GM19463 (cell line): Measurements from ENCODE around the gene SGPL1.
"Not testable (repeated sequence)": the region's sequence is repeated elsewhere in the genome, so short reads cannot be mapped to it uniquely, and the experiment has no call there.

ENCODE experiments used
- ATAC-seq: cut with Tn5 transposase; IDR thresholded peaks from one replicate; pipeline ENCODE4 v1.9.1; 2021; ENCODE audit warnings: mild to moderate bottlenecking, moderate library complexity; ENCODE audit not compliant: unreplicated experiment

SGPL1 gene

DNA sequence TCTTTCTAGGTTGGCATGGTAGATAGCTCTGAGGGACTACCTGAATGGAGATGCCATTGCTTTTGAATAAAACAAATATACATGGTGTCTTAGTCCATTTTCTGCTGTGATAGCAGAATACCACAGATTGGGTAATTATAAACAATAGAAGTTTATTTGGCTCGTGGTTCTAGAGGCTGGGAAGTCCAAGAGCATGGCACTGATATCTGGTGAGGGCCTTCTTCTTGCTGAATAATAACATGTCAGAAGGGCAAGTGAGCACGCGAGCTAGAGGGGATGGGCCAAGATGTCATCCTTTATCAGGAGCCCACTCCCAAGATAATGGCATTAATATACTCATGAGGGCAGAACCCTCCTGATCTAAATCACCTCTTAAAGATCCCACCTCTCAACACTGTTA lies 21.9 kb downstream of the SGPL1 start:
- no peak for ATAC-seq

DNA sequence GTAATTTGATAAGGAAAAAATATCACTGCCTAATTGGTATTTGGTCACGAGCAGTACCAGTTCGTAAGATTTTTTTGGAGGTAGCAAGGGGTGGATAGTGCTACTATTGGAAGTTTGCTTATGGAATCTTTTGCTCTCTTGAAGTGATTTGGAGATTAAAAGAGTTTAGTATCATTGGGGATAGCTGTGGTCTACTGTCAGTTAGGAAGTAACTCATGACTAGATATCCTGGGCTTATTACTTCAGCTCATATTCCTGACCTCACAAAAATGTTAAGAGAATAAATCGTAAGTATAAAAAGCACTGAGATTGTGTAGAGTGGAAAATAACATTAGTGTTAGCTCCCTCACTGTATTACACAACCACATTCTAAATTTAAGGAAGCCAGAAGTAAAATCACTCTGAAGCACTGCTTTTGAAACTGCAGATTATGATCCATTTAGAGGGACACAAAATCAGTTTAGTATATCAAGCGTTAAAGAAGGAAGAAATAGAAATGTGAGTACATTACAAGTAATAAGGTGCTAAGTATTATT lies 22.6 kb downstream of the SGPL1 start:
- ATAC-seq, result no peak

DNA sequence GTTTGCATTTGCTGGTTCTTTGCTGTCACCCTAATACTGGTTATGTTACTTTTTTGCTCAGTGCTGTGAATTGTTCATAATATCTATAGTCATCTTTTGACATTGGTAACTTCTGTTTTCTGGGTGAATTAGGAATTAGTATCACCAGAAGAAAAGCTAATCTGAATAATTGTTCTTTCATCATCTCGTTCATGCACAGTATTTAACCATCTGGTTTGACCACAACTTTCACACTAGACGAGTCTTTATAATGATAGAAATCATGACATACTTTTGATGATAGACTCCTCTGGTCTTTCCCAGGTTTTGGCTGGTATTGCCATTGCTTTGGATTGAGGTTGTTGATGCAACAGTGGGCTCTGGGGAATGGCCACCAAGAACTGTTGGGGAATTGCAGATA lies 25.1 kb downstream of the SGPL1 start:
- no peak for ATAC-seq

DNA sequence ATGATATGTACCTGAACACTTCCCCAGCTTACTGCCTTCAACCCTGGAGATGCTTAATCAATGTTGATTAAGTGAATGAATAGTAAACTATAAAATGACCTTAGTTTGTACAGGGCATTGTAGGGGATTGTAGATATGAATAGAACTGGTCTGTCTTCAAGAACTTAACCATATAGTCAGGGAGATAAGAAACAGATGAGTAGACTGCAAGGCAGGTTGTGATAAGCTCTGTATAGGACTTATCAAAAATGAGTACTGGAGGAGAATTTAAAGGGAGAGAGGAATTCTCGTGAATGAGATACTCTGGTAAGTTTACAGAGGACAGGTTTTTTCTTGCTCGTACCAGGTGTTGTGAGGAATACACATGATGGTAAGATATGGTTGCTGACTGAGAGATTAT lies 27.6 kb downstream of the SGPL1 start:
- no peak for ATAC-seq

DNA sequence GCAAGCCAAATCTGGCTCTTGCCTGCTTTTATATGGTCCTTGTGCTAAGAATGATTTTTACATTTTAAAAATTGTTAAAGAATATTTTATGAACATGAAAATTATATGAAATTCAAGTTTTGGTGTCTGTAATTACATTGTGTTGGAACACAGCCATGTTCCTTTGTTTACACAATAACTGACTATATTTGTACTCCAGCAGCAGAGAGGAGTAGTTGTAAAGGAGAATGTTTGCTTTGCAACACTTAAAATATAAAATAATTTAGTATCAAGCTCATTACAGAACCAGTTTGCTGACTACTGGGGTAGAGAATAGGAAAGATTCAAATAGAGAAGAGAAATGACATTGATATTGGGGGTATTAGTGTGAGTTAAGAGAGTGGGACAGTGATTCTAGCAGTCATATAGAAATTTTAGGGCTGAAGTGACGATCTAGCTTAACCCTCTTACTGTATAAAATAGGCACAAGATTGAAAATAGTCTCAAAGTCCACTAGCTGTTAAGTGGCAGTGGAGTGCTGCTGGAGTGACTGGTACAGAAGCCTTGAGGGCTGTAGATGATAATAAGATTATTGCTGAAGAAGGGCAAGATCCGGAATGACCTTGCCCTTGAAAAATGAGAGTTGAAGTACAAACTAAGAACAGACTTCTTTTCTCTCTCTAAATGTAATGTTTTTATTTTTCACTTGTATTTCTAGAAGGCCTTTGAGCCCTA lies 28.2 kb downstream of the SGPL1 start:
- no peak for ATAC-seq

DNA sequence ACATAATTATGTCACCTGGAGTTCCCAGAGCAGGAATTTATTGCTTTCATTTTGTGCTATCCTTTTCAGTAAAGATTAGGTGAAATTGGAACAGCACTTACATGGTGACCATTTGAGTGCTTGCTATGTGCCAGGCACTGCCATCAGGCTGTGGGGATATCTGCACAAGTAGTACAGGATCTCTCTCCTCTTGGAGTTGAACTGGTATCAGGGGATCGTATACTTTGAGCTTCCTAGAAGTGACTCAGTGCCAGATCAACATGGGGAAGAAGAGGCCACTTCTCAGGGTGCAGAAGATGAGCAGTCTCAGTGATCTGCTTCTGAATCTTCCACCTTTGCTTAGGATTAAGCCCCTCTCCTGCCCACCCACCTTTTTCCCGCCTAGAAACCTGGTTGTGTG lies 29.5 kb downstream of the SGPL1 start:
- ATAC-seq, result no peak

DNA sequence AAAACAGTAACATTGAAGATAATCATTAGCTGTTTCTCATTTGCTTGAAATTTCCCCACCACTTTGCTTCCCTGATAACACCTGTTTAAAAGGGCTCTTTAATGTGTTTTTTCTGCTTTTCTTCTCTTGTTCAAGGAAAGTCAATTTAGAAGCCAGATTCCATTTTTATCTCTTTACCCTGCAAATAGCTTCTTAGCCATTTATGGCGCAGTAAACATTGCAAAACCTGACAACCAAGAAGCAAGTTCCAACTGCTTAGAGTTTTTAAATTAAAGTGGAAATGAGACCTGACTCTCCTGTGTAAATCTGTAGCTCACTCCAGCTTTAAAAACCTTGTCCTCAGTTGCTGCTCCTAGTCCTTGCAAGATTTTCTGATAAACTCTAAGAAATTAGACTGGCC lies 30.1 kb downstream of the SGPL1 start:
- ATAC-seq, result no peak

DNA sequence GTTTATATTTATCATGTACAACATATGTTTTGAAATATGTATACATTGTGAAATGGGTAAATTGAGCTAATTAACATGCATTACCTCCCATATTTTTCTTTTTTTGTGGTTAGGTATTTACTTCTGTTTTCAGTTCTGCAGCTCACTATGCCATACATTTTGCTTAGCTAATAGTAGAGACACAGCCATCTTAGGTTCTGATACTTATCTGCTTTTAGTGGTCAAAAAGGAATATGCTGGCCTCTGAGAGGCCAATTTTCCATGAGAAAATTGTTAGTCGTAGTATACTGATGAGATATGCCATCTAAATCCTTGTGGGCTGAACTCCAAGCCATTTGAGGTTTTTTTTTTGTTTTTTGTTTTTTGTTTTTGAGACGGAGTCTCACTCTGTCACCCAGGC lies 31.0 kb downstream of the SGPL1 start:
- no peak for ATAC-seq

DNA sequence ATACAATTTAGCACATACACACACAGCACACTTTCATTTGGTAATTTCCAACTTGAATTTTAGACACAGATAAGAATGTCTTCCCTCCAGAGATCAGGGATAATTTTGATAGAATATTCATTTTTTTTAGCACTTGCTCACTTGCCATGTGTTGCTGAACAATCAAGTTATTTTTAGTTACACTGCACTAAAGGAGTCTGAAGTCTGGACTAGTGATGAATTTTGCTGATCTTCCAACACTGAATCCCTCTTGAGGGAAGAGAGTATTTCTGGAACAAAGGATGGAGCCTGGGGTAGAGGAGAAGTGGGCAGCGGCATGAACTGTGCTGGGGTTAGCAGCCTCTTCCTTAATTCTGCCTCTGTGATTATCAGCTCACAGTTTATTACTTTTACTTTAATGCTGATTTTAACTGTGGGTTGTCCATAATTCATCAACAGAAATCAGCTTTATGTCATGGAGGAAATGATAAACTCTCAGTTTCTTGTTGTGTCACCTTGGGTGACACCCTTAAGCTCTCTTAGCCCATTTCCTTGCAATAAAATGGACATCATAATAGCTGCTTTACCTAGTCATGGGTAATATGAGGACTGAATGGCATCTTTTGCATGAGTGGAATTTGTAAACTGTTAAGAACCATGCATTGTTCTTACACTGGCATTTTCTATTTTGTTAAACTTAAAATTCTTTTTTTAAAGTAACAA lies 32.1 kb downstream of the SGPL1 start:
- ATAC-seq, result no peak

DNA sequence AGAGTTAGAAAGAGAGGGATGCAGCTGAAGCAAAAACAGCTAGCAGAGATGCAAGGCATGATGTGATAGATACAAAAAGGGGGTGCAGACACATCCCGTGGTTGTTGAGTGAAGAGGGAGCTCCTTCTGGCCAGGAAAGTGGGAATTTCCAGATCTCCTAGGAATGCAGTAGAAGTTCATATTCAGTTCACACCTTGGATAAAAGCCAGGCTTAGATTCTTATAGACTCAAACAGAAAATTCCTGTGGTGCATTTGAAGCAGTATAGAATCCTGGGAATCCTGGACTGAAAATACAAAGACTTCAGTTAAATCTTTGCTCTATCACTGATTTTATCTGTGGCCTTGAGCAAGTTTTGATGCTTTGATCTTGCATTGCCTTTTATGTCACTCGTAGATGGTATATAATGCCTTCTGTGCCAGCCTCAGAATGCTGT lies 33.9 kb downstream of the SGPL1 start:
- no peak for ATAC-seq

DNA sequence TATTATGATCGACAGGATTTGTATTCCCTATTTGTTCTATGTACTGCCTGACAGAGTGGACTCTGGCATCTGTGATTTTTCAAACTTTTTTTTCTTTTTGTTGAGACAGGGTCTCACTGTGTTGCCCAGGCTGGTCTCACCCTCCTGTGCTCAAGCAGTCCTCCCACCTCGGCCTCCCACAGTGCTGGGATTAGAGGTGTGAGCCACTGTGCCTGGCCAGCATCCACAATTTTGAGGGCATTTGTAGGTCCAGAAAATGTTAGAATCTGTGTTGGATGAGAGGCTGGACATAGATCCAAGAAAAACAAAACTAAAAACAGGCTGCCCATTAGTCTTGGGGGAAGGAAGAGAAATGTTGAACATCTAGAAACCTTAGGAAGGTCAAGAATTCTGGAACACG lies 34.3 kb downstream of the SGPL1 start:
- no peak for ATAC-seq

DNA sequence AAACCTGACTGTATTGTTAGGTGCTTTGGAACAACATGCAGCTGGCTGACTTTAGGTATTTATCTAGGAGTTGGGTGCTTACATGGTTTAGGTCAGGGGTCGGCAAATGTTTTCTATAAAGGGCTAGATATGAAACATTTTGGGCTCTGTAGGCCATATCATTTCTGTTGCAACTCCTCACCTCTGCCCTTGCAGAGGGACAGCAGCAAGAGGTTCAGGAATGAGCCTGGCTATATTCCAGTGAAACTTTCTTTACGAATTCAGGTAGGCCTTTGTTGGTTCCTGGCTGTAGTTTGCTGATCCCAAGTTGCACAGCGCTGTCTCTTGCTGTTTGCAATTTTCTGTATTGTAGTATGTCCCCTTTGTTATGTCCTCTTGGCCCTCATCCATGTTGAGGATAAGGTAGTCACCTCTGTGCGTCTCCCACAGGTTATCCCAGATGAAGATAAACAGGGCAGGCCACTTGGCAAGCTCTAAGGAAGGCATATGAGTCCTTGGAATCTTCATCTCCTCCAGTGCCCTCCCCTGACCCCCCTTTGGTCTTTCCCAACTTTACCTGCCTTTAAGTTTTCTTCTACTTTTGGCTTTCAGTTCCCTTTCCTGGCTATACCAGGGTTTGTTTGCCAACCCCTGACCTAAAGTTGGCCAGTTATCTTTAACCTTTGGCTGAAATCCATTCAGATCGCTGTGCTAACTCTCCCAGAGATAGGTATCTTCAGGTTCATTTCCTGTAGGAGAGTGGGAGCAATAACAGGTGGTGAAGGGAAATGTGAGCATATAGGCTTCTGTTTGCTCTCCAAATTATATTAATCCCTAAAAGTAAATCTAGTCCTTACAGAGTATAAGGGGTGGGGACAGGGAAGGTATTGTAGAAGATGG lies 36.1 kb downstream of the SGPL1 start:
- no peak for ATAC-seq

DNA sequence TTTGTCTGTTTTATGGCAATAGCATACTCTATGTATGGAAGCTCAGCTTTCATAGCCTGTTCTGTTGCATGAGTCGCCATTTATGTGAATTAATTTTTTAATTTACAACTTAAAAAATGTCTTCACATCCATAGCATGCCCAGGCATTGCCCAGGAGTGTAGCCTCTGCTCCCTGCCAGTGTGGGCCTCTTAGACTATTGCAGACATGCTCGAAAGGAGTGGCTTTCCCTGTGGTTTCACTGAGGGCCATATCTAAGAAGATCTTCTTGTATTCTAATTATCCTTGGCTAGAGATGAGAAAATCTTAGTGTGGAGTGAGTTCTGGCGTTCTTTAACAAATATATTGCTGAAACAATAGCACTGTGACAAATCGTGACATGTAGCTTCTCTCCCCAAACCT lies 37.3 kb downstream of the SGPL1 start:
- no peak for ATAC-seq

DNA sequence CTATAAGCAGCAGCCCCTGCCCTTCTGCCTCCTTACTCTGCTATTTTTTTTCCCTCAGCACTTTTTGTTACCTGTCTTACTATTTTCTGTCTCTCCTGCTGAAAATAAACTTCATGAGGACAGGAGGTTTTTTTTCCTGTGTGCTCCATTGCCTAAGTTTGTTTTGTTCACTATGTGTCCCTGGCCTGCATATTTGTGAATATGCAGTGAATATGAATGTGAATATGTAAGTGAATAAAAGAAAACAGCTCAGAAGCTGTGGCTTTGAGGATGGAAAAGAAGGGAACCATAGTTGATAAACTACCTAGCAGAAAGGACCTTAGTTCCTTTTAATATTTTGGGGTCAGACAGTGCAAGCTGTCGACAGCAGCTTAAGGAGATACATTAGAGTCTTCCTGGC lies 37.7 kb downstream of the SGPL1 start:
- ATAC-seq, result no peak

DNA sequence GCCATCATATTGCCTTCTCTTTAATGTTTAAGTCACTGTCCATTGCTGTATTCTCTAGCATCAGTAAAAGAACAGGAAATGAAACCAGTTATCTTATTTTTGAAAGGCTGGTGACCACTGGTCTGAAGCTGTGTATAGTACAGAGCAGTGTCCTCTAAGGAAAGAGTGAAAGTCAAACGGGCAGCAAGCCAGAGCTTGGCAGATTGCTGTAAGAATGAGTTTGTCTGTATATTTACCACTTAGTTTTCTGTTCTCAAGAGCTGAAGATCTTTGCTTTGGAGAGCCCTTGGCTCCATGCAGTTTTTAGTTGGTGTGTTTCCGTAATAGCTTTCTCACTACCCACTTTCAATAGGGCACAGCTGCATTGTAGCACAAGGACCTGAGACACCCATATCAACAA lies 40.7 kb downstream of the SGPL1 start:
- ATAC-seq, result no peak

DNA sequence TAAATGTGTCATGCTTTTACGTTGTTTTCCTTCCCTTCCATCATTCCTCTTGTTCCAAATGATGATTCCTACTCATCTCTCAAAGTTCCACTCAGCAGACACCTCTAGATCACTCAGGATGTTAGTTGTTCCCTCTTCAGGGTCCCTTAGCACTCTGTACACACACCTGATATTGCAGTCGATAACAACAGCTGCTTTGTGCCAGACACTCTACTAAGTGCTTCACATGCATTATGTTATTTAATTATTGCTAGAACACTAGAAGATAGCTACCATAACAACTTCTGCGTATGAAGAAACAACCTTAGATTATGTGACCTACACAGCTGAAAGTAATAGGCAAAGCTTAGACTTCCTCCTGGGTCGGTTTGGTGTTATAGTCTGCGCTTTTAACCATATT lies 43.0 kb downstream of the SGPL1 start:
- no peak for ATAC-seq

DNA sequence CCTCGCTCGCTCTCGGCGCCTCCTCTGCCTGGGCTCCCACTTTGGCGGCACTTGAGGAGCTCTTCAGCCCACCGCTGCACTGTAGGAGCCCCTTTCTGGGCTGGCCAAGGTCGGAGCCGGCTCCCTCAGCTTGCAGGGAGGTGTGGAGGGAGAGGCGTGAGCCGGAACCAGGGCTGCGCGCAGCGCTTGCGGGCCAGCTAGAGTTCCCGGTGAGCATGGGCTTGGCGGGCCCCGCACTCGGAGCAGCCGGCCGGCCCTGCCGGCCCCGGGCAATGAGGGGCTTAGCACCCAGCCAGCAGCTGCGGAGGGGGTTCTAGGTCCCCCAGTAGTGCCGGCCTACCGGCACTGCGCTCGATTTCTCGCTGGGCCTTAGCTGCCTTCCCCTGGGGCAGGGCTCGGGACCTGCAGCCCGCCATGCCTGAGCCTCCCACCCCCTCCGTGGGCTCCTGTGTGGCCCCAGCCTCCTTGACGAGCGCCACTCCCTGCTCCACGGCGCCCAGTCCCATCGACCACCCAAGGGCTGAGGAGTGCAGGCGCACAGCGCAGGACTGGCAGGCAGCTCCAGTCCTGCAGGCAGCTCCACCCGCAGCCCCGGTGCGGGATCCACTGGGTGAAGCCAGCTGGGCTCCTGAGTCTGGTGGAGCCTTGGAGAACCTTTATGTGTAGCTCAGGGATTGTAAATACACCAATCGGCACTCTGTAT lies 45.9 kb downstream of the SGPL1 start:
- not testable (repeated sequence) for ATAC-seq

DNA sequence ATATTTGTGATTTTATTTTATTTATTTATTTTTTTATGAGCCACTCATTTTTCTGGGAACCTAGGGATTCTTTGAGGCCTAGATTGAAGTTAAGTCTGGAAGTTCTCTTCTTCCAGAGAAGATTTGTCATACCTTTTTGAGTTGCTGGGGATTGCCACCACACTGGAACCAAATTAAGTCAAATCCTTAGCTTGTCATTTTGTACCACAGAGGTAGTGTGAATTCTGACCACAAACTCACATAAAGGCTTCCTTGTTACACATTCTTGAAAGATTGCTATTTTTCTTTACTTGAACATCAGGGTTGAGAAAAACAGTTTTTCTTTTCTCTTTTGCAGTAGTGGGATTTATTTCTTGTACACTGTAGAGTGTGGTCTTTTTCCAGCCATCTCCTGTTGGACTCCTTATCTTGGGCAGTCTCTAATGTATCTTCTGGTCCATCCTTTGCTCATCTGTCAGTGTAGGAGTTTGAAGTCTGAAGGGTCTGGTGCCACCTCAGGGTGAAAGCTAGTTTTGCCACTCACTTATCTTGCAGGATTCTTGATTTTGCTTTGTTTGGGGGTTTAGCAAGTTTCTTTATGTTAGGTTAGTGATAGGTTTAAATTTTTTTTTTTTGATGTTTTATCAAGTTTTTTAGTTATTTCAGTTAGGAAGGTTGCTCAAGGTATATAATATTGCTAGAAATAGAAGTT lies 47.9 kb downstream of the SGPL1 start:
- ATAC-seq, result no peak

DNA sequence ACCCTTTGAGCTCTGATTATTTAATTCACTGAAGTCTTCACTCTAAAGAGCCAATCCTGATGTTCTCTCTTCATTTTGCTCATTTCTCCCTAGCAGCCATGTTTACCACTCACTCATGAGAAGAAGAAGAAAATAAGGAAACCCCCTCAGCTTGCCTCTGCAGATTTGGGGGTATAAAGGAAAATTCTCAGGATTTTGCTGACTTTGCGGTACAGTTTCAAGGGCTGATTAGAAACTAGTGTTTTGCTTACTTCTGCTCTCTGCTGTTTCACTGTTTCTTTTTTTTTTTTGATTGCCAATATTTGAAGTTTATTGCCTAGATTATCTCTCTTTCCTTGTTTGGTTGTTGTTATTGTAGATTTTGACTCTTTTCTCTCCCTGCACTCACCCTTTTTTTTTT lies 49.2 kb downstream of the SGPL1 start:
- no peak for ATAC-seq

DNA sequence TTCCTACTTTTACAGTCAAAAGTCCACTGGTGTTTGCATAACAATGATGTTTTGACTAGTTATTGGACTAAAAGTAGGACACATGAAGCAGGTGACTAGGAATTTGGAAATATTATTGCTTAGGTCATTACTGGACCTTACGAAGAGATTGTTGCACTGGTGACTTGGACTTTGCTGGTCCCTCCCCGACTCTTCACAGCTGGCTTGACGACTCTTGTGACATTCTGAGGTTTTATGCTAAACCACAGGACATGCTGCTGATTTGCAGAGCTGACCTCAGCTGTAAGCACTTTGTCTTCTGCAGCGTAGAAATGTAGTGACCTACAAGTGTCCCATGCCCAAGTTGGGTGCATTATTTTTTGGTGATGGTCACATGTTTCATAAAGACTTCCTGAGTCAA lies 50.7 kb downstream of the SGPL1 start:
- no peak for ATAC-seq
